DOHH2 (cell line): ENCODE results near the gene CRHR1.

Experiments
- H3F3A ChIP-seq: fragments of 200-600 bp; sonication (generic), shearing (Covaris generic); 2 replicates; pipeline ENCODE4 v1.6.0; 2016; ENCODE audit warnings: antibody characterized with exemption, mild to moderate bottlenecking; ENCODE audit not compliant: control insufficient read depth, insufficient read depth
- H3K27ac ChIP-seq: fragments of 200-600 bp; sonication (generic); 2 replicates; pipeline ENCODE4 v1.5.1; 2014; ENCODE audit warnings: low read depth, mild to moderate bottlenecking, low read length, moderate library complexity
- H3K27me3 ChIP-seq: fragments of 200-600 bp; sonication (generic); 2 replicates; pipeline ENCODE4 v1.6.1; 2014; ENCODE audit warnings: mild to moderate bottlenecking, low read length, mixed read lengths; ENCODE audit not compliant: control insufficient read depth
- H3K36me3 ChIP-seq: fragments of 200-600 bp; sonication (generic); 2 replicates; pipeline ENCODE4 v1.6.1; 2014; ENCODE audit warnings: mild to moderate bottlenecking, low read length, moderate library complexity, mixed read lengths; ENCODE audit not compliant: control insufficient read depth
- H3K4me1 ChIP-seq: fragments of 200-600 bp; sonication (generic); 2 replicates; pipeline ENCODE4 v1.6.1; 2014; ENCODE audit warnings: mild to moderate bottlenecking, low read length, mixed read lengths; ENCODE audit not compliant: control insufficient read depth
- H3K4me2 ChIP-seq: fragments of 200-600 bp; sonication (generic); 2 replicates; pipeline ENCODE4 v1.6.0; 2014; ENCODE audit warnings: mild to moderate bottlenecking, low read length, moderate library complexity
- H3K4me3 ChIP-seq: fragments of 200-600 bp; sonication (generic); 2 replicates; pipeline ENCODE4 v1.5.1; 2014; ENCODE audit warnings: mild to moderate bottlenecking, low read length, mixed read lengths
- H3K79me2 ChIP-seq: fragments of 200-600 bp; sonication (generic); 2 replicates; pipeline ENCODE4 v1.6.1; 2014; ENCODE audit warnings: mild to moderate bottlenecking, low read length, mixed read lengths; ENCODE audit not compliant: control insufficient read depth
- H3K9me2 ChIP-seq: fragments of 200-600 bp; sonication (generic); replicated peaks from 2 replicates; pipeline ENCODE4 v1.6.1; 2014; ENCODE audit warnings: mild to moderate bottlenecking, low read length, mixed read lengths; ENCODE audit not compliant: control insufficient read depth
- H3K9me3 ChIP-seq: fragments of 200-600 bp; sonication (generic); 2 replicates; pipeline ENCODE4 v1.6.1; 2014; ENCODE audit warnings: antibody characterized with exemption, low read length, mixed read lengths; ENCODE audit not compliant: control insufficient read depth, insufficient read depth
- H4K20me1 ChIP-seq: fragments of 200-600 bp; sonication (generic); 2 replicates; pipeline ENCODE4 v1.6.0; 2014; ENCODE audit warnings: low read depth, mild to moderate bottlenecking, antibody characterized with exemption, low read length, moderate library complexity; ENCODE audit not compliant: control insufficient read depth, insufficient read depth
- EZH2phosphoT487 ChIP-seq: fragments of 200-600 bp; sonication (generic); IDR thresholded peaks from 2 replicates; pipeline ENCODE4 v1.6.1; 2017; ENCODE audit warnings: borderline replicate concordance, mild to moderate bottlenecking, antibody characterized with exemption, low read length, moderate library complexity, mixed read lengths
- TF ChIP-seq, protein P1 (sequence below): fragments of 200-600 bp; sonication (generic); IDR thresholded peaks from one replicate; pipeline ENCODE4 v1.5.1; 2014; ENCODE audit warnings: antibody characterized with exemption, mild to moderate bottlenecking, low read depth, low read length; ENCODE audit not compliant: poor library complexity, severe bottlenecking

The CRHR1 gene

DNA sequence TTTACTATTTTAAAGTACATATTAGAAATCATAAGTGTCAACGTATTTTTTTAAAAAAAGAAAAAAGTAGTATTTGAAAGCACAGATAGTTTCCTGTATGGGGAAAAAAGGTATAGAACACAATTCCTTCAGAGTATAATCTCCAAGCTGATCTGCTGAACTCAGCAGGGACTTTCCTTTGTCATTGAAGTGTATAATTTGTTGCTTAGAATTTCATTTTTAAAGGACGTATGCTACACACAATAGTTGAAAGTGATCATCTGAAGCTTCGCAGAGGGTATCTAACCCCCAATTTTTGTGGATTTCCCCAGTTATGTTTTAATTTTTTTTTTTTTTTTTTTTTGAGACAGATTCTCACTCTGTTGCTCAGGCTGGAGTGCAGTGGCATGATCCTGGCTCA lies 90.0 kb downstream of the CRHR1 start:
- Histone ChIP-seq H3K4me3 (no peak overlapping the region), H3K36me3 (no peaks in the 10 kb centered on the region), H4K20me1 (no peaks in the 10 kb centered on the region), H3K27ac (no peak overlapping the region), H3K27me3 (peaks cover 6% of the 10 kb centered on the region), H3K79me2 (no peaks in the 10 kb centered on the region), H3K4me2 (no peak overlapping the region), H3K9me2 (no peaks in the 10 kb centered on the region), H3K9me3 (no peaks in the 10 kb centered on the region), H3F3A (no peaks in the 10 kb centered on the region), H3K4me1 (no peaks in the 10 kb centered on the region)
- TF ChIP-seq, protein P1, sequence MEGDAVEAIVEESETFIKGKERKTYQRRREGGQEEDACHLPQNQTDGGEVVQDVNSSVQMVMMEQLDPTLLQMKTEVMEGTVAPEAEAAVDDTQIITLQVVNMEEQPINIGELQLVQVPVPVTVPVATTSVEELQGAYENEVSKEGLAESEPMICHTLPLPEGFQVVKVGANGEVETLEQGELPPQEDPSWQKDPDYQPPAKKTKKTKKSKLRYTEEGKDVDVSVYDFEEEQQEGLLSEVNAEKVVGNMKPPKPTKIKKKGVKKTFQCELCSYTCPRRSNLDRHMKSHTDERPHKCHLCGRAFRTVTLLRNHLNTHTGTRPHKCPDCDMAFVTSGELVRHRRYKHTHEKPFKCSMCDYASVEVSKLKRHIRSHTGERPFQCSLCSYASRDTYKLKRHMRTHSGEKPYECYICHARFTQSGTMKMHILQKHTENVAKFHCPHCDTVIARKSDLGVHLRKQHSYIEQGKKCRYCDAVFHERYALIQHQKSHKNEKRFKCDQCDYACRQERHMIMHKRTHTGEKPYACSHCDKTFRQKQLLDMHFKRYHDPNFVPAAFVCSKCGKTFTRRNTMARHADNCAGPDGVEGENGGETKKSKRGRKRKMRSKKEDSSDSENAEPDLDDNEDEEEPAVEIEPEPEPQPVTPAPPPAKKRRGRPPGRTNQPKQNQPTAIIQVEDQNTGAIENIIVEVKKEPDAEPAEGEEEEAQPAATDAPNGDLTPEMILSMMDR, result no peak
- no peak for TF ChIP-seq EZH2phosphoT487

DNA sequence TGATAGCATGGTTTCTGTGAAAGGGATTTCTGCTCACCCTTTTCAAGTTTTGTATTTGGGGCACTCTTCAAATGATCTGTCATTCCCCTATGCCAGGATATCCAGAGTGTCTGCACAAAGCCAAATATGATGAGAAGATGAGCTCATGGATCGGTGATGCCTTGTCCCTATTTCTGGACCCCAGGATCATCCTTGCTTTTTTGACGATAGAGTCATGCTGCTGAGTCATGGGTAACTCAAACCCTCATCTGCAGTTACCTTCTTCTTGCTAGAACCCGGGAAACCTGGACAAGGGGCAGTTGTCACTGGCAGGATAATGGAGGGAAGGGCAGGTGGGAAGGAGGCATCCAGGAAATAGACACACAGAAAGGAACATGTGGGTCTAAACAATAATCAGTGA lies 92.4 kb downstream of the CRHR1 start:
- no peak overlapping the region for H3K27ac ChIP-seq
- no peaks in the 10 kb centered on the region for H3K36me3 ChIP-seq
- no peaks in the 10 kb centered on the region for H3K79me2 ChIP-seq
- no peaks in the 10 kb centered on the region for H3F3A ChIP-seq
- peaks cover 6% of the 10 kb centered on the region for H3K27me3 ChIP-seq
- TF ChIP-seq, protein P1, result no peak
- no peak for TF ChIP-seq EZH2phosphoT487
- H3K4me2 ChIP-seq, result no peak overlapping the region
- H3K4me1 ChIP-seq, result no peaks in the 10 kb centered on the region
- no peaks in the 10 kb centered on the region for H3K9me2 ChIP-seq
- H4K20me1 ChIP-seq, result no peaks in the 10 kb centered on the region
- no peaks in the 10 kb centered on the region for H3K9me3 ChIP-seq
- H3K4me3 ChIP-seq, result no peak overlapping the region

DNA sequence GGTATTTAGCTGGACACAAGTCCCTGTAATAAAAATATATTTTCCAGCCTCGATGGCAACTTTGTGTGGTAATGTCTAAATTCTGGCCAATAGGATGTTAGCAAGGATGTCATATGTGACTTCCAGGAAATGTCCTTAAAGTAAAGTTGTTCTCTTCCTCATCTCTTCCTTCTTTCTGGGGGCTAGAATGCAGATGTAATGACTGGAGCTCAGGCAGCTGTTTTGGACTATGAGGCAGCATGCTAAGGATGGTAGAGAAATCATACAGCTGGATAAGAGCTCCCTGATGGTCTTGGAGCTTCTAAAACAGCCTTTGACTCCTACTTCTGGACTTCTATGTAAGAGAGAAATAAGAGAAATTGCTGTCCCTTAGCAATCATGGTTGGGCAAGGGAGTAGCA lies 93.3 kb downstream of the CRHR1 start:
- H3F3A ChIP-seq, result no peaks in the 10 kb centered on the region
- TF ChIP-seq, protein P1, result no peak
- no peak for TF ChIP-seq EZH2phosphoT487
- no peak overlapping the region for H3K27ac ChIP-seq
- H3K4me1 ChIP-seq, result no peaks in the 10 kb centered on the region
- no peaks in the 10 kb centered on the region for H4K20me1 ChIP-seq
- no peaks in the 10 kb centered on the region for H3K36me3 ChIP-seq
- no peaks in the 10 kb centered on the region for H3K79me2 ChIP-seq
- no peaks in the 10 kb centered on the region for H3K9me2 ChIP-seq
- H3K9me3 ChIP-seq, result no peaks in the 10 kb centered on the region
- H3K27me3 ChIP-seq, result peaks cover 6% of the 10 kb centered on the region
- no peak overlapping the region for H3K4me3 ChIP-seq
- H3K4me2 ChIP-seq, result no peak overlapping the region

DNA sequence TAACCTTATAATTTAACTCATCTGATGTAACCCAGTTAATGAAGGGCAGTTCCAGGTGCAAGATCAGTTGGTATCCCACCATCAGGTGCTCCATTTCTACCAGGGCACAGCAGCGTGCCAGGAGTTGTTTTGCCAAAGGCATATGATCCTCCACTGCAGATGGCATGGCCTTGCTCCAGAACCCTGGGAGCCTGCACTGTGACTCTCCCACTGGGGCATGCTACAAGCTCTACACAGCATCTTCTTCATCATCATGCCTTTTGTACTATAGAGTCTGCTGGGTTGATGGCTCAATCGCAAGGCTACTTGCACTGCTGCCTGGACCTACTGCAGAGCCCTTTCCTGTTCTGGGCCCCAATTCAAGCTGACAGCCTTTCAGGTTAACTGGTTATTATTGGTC lies 98.9 kb downstream of the CRHR1 start:
- Histone ChIP-seq H3K9me3 (no peaks in the 10 kb centered on the region), H3K4me2 (no peak overlapping the region), H3K36me3 (no peaks in the 10 kb centered on the region), H4K20me1 (no peaks in the 10 kb centered on the region), H3F3A (no peaks in the 10 kb centered on the region), H3K4me1 (no peaks in the 10 kb centered on the region), H3K4me3 (no peak overlapping the region), H3K27me3 (no peaks in the 10 kb centered on the region), H3K9me2 (no peaks in the 10 kb centered on the region), H3K27ac (no peak overlapping the region), H3K79me2 (no peaks in the 10 kb centered on the region)
- TF ChIP-seq, protein P1, result no peak
- TF ChIP-seq EZH2phosphoT487, result no peak
